Tibial artery (tissue), 4 donors: ENCODE results near the gene PLXNA2.

Source experiments
- DNase-seq, 2 donors: peaks; one replicate each; pipeline ENCODE4 v3.0.0-alpha.2; 2019
- H3K27ac ChIP-seq, 2 donors: fragments of 200-600 bp; sonication (generic) in 1 of 2; 1 replicate in 1 of 2; 2 replicates in 1 of 2; pipeline ENCODE4 v1.5.1; 2018 to 2019; ENCODE audit warnings: mild to moderate bottlenecking in 1 of 2
- H3K27me3 ChIP-seq, 2 donors: fragments of 200-600 bp; sonication (generic) in 1 of 2; one replicate each; pipeline versions ENCODE4 v1.5.1 to v1.6.0; 2016 to 2019
- H3K36me3 ChIP-seq, 3 donors: fragments of 200-600 bp; sonication (generic) in 2 of 3; one replicate each; pipeline ENCODE4 v1.5.1; 2016 to 2019; ENCODE audit warnings: mild to moderate bottlenecking in 2 of 3
- H3K4me1 ChIP-seq, 4 donors: fragments of 200-600 bp; sonication (generic) in 2 of 4; 1 replicate in 3 of 4; 2 replicates in 1 of 4; pipeline ENCODE4 v1.5.1; 2016 to 2019
- H3K4me3 ChIP-seq, 2 donors: fragments of 200-600 bp; sonication (generic) in 1 of 2; 1 replicate in 1 of 2; 2 replicates in 1 of 2; pipeline ENCODE4 v1.5.1; 2018 to 2019; ENCODE audit warnings: mild to moderate bottlenecking in 2 of 2
- H3K9me3 ChIP-seq, 3 donors: fragments of 200-600 bp; sonication (generic) in 1 of 3; one replicate each; pipeline ENCODE4 v1.5.1; 2016 to 2019
- intact Hi-C: fragments of 100-400 bp; cut with DNase I; formaldehyde crosslinking; loops from one replicate; pipeline ENCODE4 v1.15.0; 2023; ENCODE audit warnings: low total_unique reads
- TF ChIP-seq, protein P1 (sequence below), 2 experiments: fragments of 200-600 bp in 1 of 2; fragments of 450-650 bp in 1 of 2; IDR thresholded peaks; one replicate each; pipeline ENCODE4 v1.5.1; 2017 to 2019; ENCODE audit warnings: antibody characterized with exemption in 2 of 2, mild to moderate bottlenecking in 1 of 2, moderate library complexity in 1 of 2

PLXNA2 gene

DNA sequence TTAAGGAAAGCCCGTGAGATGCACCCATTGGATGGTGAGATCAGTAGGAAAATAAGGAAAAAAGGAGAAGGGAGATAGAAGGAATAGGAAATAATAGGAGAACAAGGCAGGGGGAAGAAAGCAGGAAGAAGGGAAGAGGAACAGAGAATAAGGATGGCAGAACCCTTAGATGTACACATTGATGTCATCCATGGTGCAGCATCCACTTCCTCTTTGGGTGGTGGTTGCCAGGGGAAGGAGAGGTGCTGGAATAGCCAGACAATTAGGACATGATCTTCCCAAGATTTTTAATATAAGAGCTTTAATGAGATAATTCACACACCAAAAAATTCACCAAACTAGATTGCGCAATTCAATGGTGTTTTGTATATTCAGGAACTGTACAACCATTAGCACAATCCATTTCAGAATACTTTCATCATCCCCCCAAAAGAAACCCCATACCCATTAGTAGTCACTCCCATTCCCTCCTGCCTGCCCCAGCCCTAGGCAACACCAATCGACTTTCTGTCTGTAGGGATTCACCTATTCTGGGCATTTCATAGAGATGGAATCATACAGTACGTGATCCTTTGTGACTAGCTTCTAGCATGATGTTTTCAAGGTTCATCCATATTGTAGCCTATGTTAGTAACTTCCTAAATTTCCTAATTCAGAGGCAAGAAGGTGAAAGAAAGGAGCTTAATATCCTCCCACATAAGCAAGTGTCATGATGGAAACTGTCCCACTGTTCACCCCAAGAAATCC is 121.4 kb downstream of the PLXNA2 start:
- H3K36me3 ChIP-seq: no peaks in the 10 kb centered on the region
- no peak for DNase-seq
- H3K9me3 ChIP-seq: no peaks in the 10 kb centered on the region
- no peak overlapping the region for H3K27ac ChIP-seq
- TF ChIP-seq, protein P1, sequence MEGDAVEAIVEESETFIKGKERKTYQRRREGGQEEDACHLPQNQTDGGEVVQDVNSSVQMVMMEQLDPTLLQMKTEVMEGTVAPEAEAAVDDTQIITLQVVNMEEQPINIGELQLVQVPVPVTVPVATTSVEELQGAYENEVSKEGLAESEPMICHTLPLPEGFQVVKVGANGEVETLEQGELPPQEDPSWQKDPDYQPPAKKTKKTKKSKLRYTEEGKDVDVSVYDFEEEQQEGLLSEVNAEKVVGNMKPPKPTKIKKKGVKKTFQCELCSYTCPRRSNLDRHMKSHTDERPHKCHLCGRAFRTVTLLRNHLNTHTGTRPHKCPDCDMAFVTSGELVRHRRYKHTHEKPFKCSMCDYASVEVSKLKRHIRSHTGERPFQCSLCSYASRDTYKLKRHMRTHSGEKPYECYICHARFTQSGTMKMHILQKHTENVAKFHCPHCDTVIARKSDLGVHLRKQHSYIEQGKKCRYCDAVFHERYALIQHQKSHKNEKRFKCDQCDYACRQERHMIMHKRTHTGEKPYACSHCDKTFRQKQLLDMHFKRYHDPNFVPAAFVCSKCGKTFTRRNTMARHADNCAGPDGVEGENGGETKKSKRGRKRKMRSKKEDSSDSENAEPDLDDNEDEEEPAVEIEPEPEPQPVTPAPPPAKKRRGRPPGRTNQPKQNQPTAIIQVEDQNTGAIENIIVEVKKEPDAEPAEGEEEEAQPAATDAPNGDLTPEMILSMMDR (IDR thresholded peaks at IDR 0.05): no peak
- no peak overlapping the region for H3K4me3 ChIP-seq
- H3K4me1 ChIP-seq: peaks cover 0 to 19% (median 5%) of the 10 kb centered on the region in 4 donors
- intact Hi-C loops: loop anchor here (10.0 kb wide), 1 partner anchor 62 kb away; no protein-coding TSS in a partner anchor
- no peaks in the 10 kb centered on the region for H3K27me3 ChIP-seq

DNA sequence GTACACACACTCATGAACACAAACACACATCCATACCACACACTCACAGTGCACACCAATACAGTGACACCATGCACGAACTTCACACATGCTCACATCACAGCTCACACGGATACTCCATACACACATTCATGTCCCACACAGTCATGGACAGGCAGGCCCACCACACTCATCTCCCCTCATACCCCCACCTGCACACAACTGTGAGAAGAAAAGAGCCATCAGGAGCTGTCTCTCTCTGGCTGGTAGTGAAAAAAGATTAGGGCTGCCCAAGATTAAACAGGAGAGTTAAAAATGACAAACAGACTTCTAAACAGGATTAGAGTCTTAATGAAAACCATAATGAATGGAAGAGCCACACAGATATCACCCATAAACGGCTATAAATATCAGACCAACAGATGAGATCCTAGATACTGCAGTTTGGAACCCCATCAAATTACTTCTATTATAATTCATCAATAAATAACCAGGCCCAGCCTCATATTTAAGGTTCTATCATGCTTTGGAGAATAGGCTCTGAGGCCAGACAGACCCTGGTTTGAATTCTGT is 122.3 kb downstream of the PLXNA2 start:
- H3K4me3 ChIP-seq: no peak overlapping the region
- TF ChIP-seq, protein P1 (IDR thresholded peaks at IDR 0.05): no peak
- H3K27ac ChIP-seq: no peak overlapping the region
- peaks cover 0 to 19% (median 5%) of the 10 kb centered on the region in 4 donors for H3K4me1 ChIP-seq
- no peaks in the 10 kb centered on the region for H3K36me3 ChIP-seq
- no peaks in the 10 kb centered on the region for H3K9me3 ChIP-seq
- H3K27me3 ChIP-seq: no peaks in the 10 kb centered on the region
- DNase-seq: no peak
- intact Hi-C loops: loop anchor here (10.0 kb wide), 1 partner anchor 63 kb away; no protein-coding TSS in a partner anchor

DNA sequence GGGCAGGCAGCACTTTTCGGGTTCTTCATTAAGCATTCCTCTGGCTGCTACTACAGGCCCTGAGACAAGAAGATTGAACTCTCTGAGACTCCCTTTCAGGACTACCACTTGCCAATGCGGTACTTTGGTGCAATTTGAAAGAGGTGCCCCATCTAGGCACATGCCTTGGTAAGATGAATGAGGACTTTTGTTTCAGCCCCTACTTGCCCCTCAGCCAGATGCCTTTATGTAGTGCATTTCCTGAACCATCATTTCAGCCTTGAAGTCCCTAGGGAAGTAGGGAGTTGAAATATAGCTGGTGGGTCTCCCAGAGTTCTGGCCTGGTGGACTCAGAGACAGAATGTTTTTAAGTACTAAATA is 123.8 kb downstream of the PLXNA2 start:
- intact Hi-C loops: loop anchor here (10.0 kb wide), 1 partner anchor 64 kb away; no protein-coding TSS in a partner anchor

DNA sequence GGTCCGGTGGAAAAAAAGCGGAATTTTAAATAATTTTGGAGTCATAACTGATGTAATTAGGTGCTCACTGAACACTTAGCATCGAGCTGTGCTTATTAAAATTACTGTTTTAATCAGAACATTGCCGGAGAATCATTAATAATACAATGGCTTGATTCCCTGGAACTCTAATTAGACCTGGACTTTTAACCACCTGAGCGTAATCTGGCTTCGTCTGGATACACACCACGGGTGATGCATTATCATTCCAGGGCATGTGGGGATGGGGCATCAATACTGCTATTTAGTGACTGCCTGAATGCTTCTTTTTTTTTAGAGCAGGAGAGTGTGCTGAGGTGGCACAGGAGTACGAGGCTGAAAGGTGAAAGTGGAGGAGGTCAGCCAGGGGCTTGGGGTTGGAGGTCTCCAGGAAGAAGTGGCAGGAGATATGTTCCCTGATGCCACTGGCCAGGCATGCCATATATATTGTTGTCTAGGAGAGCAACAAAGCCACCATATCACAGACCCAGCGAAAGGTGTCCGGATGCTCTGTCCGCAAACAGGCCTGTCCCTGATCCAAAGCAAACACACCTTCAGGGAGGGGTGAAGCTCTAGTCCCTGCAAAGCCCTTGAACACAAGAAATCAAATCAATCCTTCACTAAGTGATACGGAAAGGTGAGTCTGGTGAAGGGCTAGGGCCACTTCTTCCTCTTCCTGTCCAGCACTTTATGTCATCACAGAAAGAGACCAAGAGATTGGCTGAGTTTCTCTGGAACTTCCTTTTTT is 125.2 kb downstream of the PLXNA2 start:
- intact Hi-C loops: no loop called here
- Histone ChIP-seq H3K4me1 (peaks cover 0 to 19% (median 5%) of the 10 kb centered on the region in 4 donors), H3K4me3 (no peak overlapping the region), H3K27ac (no peak overlapping the region), H3K27me3 (no peaks in the 10 kb centered on the region), H3K9me3 (no peaks in the 10 kb centered on the region), H3K36me3 (no peaks in the 10 kb centered on the region)
- no peak for DNase-seq
- TF ChIP-seq, protein P1 (IDR thresholded peaks at IDR 0.05): no peak

More for the DNA sequence above, 123.8 kb downstream of the PLXNA2 start:
- peak overlapping the region in 1 of 2 donors; percentile 21 for H3K27ac ChIP-seq
- DNase-seq: no peak
- H3K4me1 ChIP-seq: peaks cover 0 to 19% (median 5%) of the 10 kb centered on the region in 4 donors
- H3K27me3 ChIP-seq: no peaks in the 10 kb centered on the region
- H3K36me3 ChIP-seq: no peaks in the 10 kb centered on the region
- H3K4me3 ChIP-seq: no peak overlapping the region
- H3K9me3 ChIP-seq: no peaks in the 10 kb centered on the region
- TF ChIP-seq, protein P1 (IDR thresholded peaks at IDR 0.05): no peak

DNA sequence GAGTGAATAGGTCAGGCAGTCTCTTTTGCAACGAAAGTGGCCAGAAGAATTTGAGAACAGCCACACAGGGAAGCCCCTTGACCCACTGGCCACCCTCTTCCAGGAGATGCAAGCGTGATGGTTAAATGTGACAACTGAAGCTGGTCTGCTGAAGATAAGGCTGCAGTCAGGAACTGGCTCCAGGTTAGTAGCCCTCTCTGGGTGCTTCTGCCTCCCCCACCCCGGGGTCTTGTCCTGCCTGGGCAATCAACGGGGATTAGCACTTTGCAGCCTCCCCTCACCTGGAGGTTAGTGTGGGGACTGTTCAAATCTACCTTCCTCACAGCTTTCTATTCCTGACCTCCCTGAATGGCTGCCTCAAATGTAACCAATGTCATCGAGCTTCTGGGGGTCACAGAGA is 125.9 kb downstream of the PLXNA2 start:
- H3K4me3 ChIP-seq: no peak overlapping the region
- H3K36me3 ChIP-seq: no peaks in the 10 kb centered on the region
- intact Hi-C loops: no loop called here
- no peaks in the 10 kb centered on the region for H3K9me3 ChIP-seq
- TF ChIP-seq, protein P1 (IDR thresholded peaks at IDR 0.05): no peak
- no peak overlapping the region for H3K27ac ChIP-seq
- H3K4me1 ChIP-seq: peaks cover 0 to 19% (median 5%) of the 10 kb centered on the region in 4 donors
- H3K27me3 ChIP-seq: no peaks in the 10 kb centered on the region
- DNase-seq: no peak
